Left kidney (tissue), 2 donors: ENCODE results near the gene TSPAN17. TPM values are rescaled to one million over a fixed set of nuclear protein-coding genes. Genes with fewer than 3 reads are reported as not detected.

Experiments used
- DNase-seq: peaks from one replicate; pipeline ENCODE4 v3.0.0-alpha.2; 2013
- polyA plus RNA-seq: library from polyadenylated mRNA; unstranded; fragments of 120-200 nt; gene quantifications from one replicate; pipeline ENCODE4 v1.2.1, GENCODE V29; 2013; ENCODE audit not compliant: insufficient read length

Gene TSPAN17
- polyA plus RNA-seq, 1 donor: 29.3 TPM

DNA sequence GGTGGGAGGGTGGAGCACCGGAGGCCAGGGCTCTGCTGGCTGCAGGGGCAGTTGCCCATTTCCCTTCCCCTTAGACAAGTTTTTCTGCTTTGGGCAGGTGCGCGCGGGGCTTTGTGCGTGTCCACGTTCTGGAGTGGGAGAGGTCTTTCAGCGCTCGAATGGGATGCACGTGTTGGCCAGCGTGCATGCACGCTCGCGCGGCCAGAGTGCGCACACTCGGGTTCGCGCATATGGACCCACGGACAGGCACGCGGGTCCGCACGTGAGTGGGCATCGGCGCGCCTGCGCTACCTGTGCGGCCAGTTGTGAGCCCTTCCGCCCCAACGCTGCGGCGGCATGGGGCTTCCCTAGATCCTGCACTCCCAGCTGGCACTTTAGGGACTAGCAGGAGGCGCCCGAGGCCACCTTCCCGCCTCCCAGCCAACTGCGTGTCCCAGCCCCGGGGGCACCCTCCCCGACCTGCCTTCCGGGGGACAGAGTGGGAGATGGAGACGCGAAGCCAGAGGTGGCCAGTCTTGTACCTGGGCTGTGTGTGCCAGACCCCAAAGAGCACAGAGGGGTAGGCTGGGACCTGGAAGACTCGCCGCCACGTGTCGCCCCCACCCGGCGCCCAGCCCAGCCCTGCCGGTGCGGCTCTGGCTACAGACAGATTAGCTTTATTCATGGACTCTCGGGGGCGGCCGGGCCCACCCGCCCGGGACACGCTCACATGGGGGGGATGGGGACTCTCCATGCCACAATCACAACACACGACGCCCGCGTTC is 27.5 kb upstream of the TSPAN17 start:
- DNase-seq: no peak

- no peak for DNase-seq
Measured at GRCh38 chr5:176620333-176620981, 26.8 kb upstream of the TSPAN17 start.

DNA sequence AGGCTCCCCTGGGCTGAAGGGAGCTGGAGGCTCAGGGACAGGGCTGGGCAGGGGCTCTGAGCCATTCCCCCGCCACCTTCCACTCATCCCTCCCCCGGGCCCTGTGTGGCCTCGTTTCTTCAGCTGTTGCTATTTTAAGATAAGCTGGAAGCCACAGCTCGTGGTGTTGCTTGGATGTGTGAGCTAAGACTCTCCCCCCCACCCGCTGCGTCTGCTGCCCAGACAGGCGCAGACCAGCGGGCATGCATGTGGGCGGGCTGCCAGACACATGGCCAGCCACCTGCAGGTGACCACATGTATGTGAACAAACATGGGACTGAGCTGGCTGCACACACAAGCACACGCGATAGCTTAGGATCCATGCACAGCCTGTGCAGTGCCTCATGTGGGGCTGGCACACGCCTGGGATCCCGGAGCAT is 25.6 kb upstream of the TSPAN17 start:
- no peak for DNase-seq

DNA sequence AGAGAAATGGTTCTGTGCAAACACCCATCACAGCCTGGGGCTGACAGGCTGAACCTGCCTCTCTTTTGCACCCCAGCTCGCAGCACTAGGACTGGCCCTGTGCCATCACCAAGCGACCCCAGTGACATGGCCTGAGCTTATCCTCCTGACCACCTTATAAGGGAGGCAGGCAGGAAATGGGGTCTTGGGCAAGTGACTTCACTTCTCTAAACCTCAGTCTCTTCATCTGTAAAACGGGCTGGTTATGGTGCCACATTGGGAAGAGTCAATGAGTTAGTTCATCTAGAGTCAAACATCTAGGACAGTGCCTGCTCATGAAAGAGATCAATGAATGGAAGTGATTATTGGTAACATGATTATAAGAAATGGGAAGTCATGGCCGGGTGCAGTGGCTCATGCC is 23.1 kb upstream of the TSPAN17 start:
- DNase-seq: no peak

DNA sequence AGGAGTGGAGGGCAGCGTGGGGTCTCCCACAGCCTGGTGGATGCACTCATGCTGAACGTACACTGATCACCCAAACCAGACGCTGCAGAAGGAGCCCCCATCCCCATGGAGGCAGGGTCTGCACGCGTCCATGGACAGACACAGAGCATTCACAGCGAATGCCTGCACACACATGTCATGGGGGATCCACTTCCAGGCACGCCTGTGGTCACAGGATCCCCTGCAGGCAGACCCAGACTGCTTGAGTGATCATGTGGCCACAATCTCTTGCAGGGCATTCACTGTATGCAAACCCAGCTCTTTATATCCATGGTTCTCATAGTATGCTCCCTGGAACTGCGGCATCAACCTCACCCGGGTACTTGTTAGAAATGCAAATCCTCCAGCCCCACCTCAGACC is 22.3 kb upstream of the TSPAN17 start:
- no peak for DNase-seq

DNA sequence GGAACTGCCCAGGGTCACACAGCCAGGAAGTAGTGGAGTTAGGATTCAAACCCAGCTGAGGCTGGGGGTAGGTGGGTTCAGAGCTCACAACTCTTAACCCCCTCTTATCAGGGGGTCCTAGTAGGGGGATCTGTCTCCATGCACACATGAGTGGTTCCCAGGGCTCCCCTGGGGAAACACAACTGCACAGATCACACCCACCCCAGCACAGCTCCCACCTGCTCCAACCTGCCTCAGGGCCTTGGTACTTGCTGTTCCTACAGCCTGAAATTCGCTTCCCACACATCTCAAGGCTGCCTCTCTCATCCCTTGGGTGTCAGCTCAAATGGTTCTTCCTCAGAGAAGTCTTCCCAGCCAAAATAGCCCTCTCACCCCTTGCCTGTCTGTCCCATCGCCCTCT is 21.8 kb upstream of the TSPAN17 start:
- DNase-seq: no peak

- no peak for DNase-seq
Measured at GRCh38 chr5:176625966-176626875, 21.1 kb upstream of the TSPAN17 start.

GRCh38 chr5:176626876-176627236 is 20.4 kb upstream of the TSPAN17 start:
- no peak for DNase-seq

GRCh38 chr5:176627582-176627981 is 19.7 kb upstream of the TSPAN17 start:
- no peak for DNase-seq

DNA sequence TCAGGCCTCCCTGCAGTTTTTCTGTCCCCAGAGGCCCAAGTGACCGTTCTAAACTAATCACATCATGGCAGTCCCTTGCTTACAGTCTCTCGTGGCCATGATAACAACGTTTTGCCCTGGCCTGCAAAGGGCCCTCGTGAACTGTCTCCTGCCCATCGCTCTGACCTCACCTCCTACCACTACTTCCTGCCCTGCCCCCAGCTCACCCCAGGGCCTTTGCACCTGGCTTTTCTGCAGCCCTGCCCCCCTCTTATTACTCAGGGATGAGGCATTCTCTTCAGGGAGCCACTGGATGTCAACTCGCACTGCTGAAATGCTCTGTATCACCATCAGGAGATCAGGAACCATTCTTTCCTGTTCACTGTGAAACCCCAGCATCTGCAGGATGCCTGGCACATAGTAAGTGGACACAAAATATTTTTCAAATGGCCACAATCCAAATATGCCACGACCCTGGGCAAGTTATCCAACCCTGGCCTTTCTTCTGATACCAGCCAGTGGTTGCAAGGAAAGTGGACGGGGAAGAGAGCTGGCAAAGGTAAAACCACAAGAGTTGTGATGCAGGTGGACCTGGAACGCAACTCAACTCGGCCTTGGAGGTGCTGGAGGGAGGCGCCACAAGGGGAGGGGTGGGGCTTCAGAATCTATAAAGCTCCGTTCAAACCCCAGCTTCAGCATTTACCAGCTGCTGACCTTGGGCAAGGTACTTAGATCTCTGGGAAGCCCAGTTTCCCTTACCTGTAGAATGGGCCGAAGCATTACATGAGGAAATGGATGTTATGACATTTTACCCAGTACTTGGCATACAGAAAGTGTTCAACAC is 18.7 kb upstream of the TSPAN17 start:
- no peak for DNase-seq

- DNase-seq: no peak
Measured at GRCh38 chr5:176629317-176629852, 17.9 kb upstream of the TSPAN17 start.

DNA sequence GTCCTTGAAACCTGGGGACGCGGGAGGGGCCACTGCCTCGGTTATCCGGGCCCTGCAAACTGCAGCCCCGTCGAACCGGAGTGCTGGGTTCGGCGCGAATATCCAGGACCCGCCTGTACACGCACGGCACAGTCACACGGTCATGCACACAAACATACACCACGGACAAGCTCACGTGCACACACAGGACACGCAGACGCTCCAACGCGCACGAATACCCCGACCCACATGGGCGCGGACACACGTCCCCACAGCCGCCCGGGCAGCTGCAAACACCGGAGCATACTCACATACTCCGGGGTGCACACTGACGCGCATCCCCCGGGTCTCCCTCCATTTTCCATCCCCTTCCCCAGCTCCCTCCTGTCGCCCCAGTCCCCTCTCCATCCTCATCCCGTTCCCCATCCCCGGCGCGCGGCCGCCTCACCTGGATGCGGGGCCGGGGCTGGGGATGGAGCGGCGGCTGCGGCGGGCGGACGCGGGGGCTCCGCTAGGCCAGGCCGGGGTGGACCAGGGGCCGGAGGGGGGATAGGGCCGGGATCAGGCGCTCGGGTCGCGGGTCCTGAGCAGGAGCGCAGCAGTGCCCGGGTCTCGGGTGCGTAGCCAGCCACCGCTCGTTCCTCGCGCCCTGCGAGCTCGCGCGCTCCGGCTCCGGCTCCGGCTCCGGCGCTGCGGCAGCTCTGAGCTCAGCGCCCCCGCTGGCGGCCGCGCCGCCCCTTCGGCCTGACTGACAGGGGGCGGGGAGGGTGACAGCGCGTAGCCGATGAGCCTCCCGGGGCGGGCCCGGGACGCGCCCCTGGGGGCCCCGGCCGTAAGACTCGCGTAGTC is 17.2 kb upstream of the TSPAN17 start, which contains the start of the genes EIF4E1B and SNCB:
Gene EIF4E1B (plus strand): TSS at position 823 of the 828 bp plus-strand sequence. CDS start 12,113 bp downstream, outside the sequence.
Gene SNCB (minus strand): TSS at position 682 of the 828 bp plus-strand sequence. CDS start 880 bp downstream, outside the sequence.
- DNase-seq: peak; percentile 47

DNA sequence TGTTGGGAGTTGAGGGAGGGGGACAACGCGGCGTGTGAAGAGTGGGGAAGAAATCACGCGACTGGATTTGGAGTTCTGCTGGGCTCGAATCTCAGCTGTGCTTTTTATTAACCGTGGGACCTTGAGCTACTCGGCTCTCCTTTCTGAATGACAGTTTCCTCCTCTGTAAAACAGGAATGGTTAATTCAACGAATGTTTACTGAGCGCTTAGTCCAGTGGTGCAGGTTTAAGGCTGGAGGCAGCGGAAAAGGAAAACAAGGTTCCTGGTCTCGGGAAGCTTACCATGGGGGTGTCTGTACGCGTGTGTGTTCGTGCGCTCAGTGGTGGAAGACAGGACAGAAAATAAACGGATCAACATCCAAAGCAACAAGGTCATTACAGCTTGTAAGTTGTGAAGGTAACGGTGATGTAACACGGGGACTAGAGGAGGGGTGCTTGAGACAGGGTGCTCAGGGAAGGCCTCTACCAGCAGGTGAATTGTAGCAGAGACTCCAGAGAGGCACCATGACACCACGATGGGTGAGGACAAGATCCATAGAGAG is 16.5 kb upstream of the TSPAN17 start:
- no peak for DNase-seq

GRCh38 chr5:176631383-176632200 is 15.7 kb upstream of the TSPAN17 start:
- no peak for DNase-seq

GRCh38 chr5:176632745-176633144 is 14.5 kb upstream of the TSPAN17 start:
- DNase-seq: no peak

GRCh38 chr5:176633598-176633997 is 13.7 kb upstream of the TSPAN17 start:
- no peak for DNase-seq

- DNase-seq: no peak
Measured at GRCh38 chr5:176636426-176636825, 10.9 kb upstream of the TSPAN17 start.

- no peak for DNase-seq
Measured at GRCh38 chr5:176637556-176637955, 9.7 kb upstream of the TSPAN17 start.

- DNase-seq: no peak
Measured at GRCh38 chr5:176638437-176638836, 8.8 kb upstream of the TSPAN17 start.
